Hepatocyte (in vitro differentiated cells): ENCODE results near the gene FANCI. TPM values are rescaled to one million over a fixed set of nuclear protein-coding genes. Genes with fewer than 3 reads are reported as not detected.
"Not testable (repeated sequence)": the region's sequence is repeated elsewhere in the genome, so short reads cannot be mapped to it uniquely, and the experiment has no call there.

Experiments
- DNase-seq: peaks from one replicate; pipeline ENCODE4 v3.0.0-alpha.2; 2016; ENCODE audit warnings: low spot score
- H2AFZ ChIP-seq: fragments of 200-600 bp; sonication (generic); 2 replicates; pipeline ENCODE4 v1.6.0; 2016; ENCODE audit warnings: antibody characterized with exemption, mild to moderate bottlenecking
- H3K27ac ChIP-seq: fragments of 200-600 bp; sonication (generic); 2 replicates; pipeline ENCODE4 v1.5.1; 2016; ENCODE audit warnings: mild to moderate bottlenecking
- H3K27me3 ChIP-seq: fragments of 200-600 bp; sonication (generic); 2 replicates; pipeline ENCODE4 v1.6.1; 2016
- H3K36me3 ChIP-seq: fragments of 200-600 bp; sonication (generic); replicated peaks from 2 replicates; pipeline ENCODE4 v1.5.1; 2016; ENCODE audit warnings: low read depth; ENCODE audit not compliant: insufficient read depth
- H3K4me1 ChIP-seq: fragments of 200-600 bp; sonication (generic); 2 replicates; pipeline ENCODE4 v1.5.1; 2016; ENCODE audit warnings: mild to moderate bottlenecking, moderate library complexity; ENCODE audit not compliant: insufficient read depth
- H3K4me2 ChIP-seq: fragments of 200-600 bp; sonication (generic); 2 replicates; pipeline ENCODE4 v1.6.0; 2016
- H3K4me3 ChIP-seq: fragments of 200-600 bp; sonication (generic); 2 replicates; pipeline ENCODE4 v1.5.1; 2016; ENCODE audit warnings: mild to moderate bottlenecking
- H3K79me2 ChIP-seq: fragments of 200-600 bp; sonication (generic); 2 replicates; pipeline ENCODE4 v1.6.0; 2017; ENCODE audit warnings: mild to moderate bottlenecking
- H3K9me2 ChIP-seq: fragments of 200-600 bp; sonication (generic); replicated peaks from 2 replicates; pipeline ENCODE4 v1.6.0; 2017; ENCODE audit warnings: mild to moderate bottlenecking; ENCODE audit not compliant: insufficient read depth
- H3K9me3 ChIP-seq: fragments of 200-600 bp; sonication (generic); 2 replicates; pipeline ENCODE4 v1.5.1; 2016; ENCODE audit warnings: low read depth, mild to moderate bottlenecking
- H4K20me1 ChIP-seq: fragments of 200-600 bp; sonication (generic); 2 replicates; pipeline ENCODE4 v1.6.0; 2016; ENCODE audit warnings: mild to moderate bottlenecking; ENCODE audit not compliant: insufficient read depth, poor library complexity, severe bottlenecking
- EZH2 ChIP-seq: fragments of 200-600 bp; sonication (generic); IDR thresholded peaks from 2 replicates; pipeline ENCODE4 v1.6.1; 2016; ENCODE audit warnings: antibody characterized with exemption, mild to moderate bottlenecking, borderline replicate concordance
- EZH2phosphoT487 ChIP-seq: fragments of 200-600 bp; sonication (generic); IDR thresholded peaks from one replicate; pipeline ENCODE4 v1.6.1; 2018; ENCODE audit warnings: antibody characterized with exemption, mild to moderate bottlenecking, low read depth, moderate library complexity; ENCODE audit not compliant: unreplicated experiment, severe bottlenecking
- WGBS: methylation state at CpG from one replicate; pipeline ENCODE4 v1.1.6; 2016; ENCODE audit warnings: low lambda C conversion rate; ENCODE audit errors: missing lambda C conversion rate; 5-methylcytosine and 5-hydroxymethylcytosine counted together
- polyA plus RNA-seq: library from polyadenylated mRNA; unstranded; fragments of >200 nt; fragmentation: Nextera tagmentation; extraction: Ambion mirVana; gene quantifications from 2 replicates; pipeline ENCODE4 v1.2.1, GENCODE V29; 2016
- total RNA-seq: library from RNA; depleted of rRNA; stranded (reverse); fragments of >200 nt; gene quantifications from 2 replicates; pipeline ENCODE4 v1.2.3, GENCODE V29; 2014
- TF ChIP-seq, protein P1 (sequence below): fragments of 200-600 bp; sonication (generic); IDR thresholded peaks from 2 replicates; pipeline ENCODE4 v1.5.1; 2016; ENCODE audit warnings: antibody characterized with exemption, mild to moderate bottlenecking; ENCODE audit not compliant: poor library complexity

FANCI gene
- total and polyA plus RNA-seq, 2 experiments from 2014 or later, result 8.0 to 14.5 TPM

- Histone ChIP-seq H3K9me3 (no peaks in the 10 kb centered on the region), H3K79me2 (no peaks in the 10 kb centered on the region), H3K27me3 (no peaks in the 10 kb centered on the region), H2AFZ (no peak overlapping the region), H3K4me3 (no peak overlapping the region), H3K9me2 (no peaks in the 10 kb centered on the region), H4K20me1 (no peaks in the 10 kb centered on the region), H3K27ac (no peak overlapping the region), H3K4me1 (no peaks in the 10 kb centered on the region), H3K4me2 (no peak overlapping the region), H3K36me3 (no peaks in the 10 kb centered on the region)
- TF ChIP-seq EZH2 (no peak), EZH2phosphoT487 (no peak)
- TF ChIP-seq, protein P1, sequence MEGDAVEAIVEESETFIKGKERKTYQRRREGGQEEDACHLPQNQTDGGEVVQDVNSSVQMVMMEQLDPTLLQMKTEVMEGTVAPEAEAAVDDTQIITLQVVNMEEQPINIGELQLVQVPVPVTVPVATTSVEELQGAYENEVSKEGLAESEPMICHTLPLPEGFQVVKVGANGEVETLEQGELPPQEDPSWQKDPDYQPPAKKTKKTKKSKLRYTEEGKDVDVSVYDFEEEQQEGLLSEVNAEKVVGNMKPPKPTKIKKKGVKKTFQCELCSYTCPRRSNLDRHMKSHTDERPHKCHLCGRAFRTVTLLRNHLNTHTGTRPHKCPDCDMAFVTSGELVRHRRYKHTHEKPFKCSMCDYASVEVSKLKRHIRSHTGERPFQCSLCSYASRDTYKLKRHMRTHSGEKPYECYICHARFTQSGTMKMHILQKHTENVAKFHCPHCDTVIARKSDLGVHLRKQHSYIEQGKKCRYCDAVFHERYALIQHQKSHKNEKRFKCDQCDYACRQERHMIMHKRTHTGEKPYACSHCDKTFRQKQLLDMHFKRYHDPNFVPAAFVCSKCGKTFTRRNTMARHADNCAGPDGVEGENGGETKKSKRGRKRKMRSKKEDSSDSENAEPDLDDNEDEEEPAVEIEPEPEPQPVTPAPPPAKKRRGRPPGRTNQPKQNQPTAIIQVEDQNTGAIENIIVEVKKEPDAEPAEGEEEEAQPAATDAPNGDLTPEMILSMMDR, result no peak
- no peak for DNase-seq
- whole genome bisulfite sequencing, result 76% methylated on average over 7 of the region's 7 CpGs
Observed at GRCh38 chr15:89227425-89227824, 16.4 kb upstream of the FANCI start.

DNA sequence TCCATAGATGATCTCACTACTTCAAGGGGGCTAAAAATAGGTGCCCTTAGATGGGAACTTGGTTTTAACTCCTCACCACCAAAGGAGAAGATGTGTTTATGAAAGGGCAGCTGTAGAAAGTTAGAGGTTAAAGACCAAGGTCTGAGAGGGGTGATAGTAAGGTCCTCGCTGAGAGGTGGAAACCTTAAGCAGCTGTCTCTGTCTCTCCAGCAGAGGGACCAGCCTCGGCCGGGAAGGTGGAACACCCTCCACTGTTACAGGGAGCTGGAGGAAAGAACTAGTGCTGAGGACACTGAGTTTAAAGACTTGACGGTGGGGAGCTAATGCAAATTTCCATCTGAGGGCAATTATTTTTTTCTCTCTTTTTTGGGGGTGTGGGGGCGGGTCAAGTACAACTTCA lies 13.5 kb upstream of the FANCI start:
- Histone ChIP-seq H3K9me3 (no peaks in the 10 kb centered on the region), H3K27ac (no peak overlapping the region), H3K79me2 (no peaks in the 10 kb centered on the region), H3K9me2 (no peaks in the 10 kb centered on the region), H3K27me3 (no peaks in the 10 kb centered on the region), H2AFZ (no peak overlapping the region), H3K4me2 (no peak overlapping the region), H3K36me3 (no peaks in the 10 kb centered on the region), H3K4me3 (no peak overlapping the region), H4K20me1 (no peaks in the 10 kb centered on the region), H3K4me1 (no peaks in the 10 kb centered on the region)
- no peak for TF ChIP-seq EZH2
- TF ChIP-seq, protein P1, result no peak
- TF ChIP-seq EZH2phosphoT487, result no peak
- no peak for DNase-seq
- WGBS, result 34% methylated on average over 5 of the region's 5 CpGs

GRCh38 chr15:89231832-89232231 lies 11.9 kb upstream of the FANCI start:
- no peaks in the 10 kb centered on the region for H4K20me1 ChIP-seq
- H3K4me1 ChIP-seq, result no peaks in the 10 kb centered on the region
- H3K27ac ChIP-seq, result no peak overlapping the region
- H3K4me3 ChIP-seq, result no peak overlapping the region
- no peak for DNase-seq
- H3K9me2 ChIP-seq, result no peaks in the 10 kb centered on the region
- H3K9me3 ChIP-seq, result no peaks in the 10 kb centered on the region
- no peak overlapping the region for H3K4me2 ChIP-seq
- no peak overlapping the region for H2AFZ ChIP-seq
- H3K79me2 ChIP-seq, result no peaks in the 10 kb centered on the region
- no peaks in the 10 kb centered on the region for H3K27me3 ChIP-seq
- TF ChIP-seq EZH2phosphoT487, result no peak
- no peak for TF ChIP-seq EZH2
- TF ChIP-seq, protein P1, result no peak
- no peaks in the 10 kb centered on the region for H3K36me3 ChIP-seq

DNA sequence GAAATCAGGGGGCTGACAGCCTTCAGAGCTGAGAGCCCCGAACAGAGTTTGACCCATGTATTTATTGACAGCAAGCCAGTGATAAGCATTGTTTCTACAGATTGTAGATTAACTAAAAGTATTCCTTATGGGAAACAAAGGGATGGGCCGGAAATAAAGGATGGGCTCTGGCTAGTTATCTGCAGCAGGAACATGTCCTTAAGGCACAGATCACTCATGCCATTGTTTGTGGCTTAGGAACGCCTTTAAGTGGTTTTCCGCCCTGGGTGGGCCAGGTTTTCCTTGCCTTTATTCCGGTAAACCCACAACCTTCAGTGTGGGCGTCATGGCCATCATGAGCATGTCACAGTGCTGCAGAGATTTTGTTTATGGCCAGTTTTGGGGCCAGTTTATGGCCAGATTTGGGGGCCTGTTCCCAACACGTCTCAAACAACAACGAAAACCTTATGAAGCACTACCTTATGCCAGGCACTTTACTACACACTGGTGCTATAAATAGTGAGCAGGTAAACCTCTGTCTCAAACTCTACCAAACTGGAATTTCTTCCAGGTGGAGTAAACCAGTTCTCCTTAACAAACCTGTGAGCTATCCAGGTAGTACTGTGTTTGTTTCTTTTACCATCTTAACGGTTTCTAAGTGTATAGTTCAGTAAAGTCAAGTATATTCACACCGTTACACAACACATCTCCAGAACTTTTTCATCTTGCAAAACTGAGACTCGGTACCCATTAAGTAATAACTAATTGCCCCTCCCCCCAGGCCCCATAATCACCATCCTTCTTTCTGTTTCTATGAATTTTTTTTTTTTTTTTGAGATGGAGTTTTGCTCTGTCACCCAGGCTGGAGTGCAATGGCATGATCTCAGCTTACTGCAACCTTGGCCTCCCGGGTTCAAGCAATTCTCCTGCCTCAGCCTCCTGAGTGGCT lies 3.6 kb upstream of the FANCI start:
- H3K79me2 ChIP-seq, H3K9me2 ChIP-seq, H3K9me3 ChIP-seq, H3K27ac ChIP-seq, H2AFZ ChIP-seq, H3K36me3 ChIP-seq, H3K4me2 ChIP-seq, H3K4me3 ChIP-seq, H3K4me1 ChIP-seq, H4K20me1 ChIP-seq, H3K27me3 ChIP-seq, DNase-seq: not testable (repeated sequence)
- 91% methylated on average over 12 of the region's 12 CpGs for WGBS
